MM.1S (cell line): ENCODE measurements around the gene SIL1.

ENCODE experiments used
- EZH2 ChIP-seq: fragments of 300-600 bp; sonication (generic); optimal IDR thresholded peaks from 2 replicates; pipeline ENCODE3; 2017; ENCODE audit warnings: low read depth, mild to moderate bottlenecking, antibody characterized with exemption, low read length, mixed read lengths
- TF ChIP-seq, protein P1 (sequence below): fragments of 300-600 bp; sonication (generic); IDR thresholded peaks from 2 replicates; pipeline ENCODE4 v1.5.1; 2016; ENCODE audit warnings: antibody characterized with exemption, low read length, mixed read lengths

DNA sequence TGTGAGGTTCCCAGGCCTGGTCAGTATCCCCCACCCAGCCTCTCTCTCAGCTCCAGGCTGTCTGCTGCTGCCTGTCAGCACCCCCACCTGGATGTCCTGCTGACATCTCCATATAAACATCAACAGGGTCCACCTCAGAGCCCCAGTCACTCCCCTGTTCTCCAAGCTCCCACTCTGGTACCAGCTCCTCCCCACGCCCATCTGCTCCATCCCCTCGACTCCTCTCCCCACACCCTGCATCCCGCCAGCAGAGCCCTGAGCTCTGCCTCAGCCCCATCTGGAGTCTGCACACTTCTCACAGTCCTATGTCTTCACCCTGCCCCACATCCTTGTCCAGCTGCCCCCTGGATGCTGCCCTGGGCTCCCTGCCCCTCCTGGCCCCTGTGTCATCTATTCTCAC lies 255.3 kb downstream of the SIL1 start:
- TF ChIP-seq, protein P1, sequence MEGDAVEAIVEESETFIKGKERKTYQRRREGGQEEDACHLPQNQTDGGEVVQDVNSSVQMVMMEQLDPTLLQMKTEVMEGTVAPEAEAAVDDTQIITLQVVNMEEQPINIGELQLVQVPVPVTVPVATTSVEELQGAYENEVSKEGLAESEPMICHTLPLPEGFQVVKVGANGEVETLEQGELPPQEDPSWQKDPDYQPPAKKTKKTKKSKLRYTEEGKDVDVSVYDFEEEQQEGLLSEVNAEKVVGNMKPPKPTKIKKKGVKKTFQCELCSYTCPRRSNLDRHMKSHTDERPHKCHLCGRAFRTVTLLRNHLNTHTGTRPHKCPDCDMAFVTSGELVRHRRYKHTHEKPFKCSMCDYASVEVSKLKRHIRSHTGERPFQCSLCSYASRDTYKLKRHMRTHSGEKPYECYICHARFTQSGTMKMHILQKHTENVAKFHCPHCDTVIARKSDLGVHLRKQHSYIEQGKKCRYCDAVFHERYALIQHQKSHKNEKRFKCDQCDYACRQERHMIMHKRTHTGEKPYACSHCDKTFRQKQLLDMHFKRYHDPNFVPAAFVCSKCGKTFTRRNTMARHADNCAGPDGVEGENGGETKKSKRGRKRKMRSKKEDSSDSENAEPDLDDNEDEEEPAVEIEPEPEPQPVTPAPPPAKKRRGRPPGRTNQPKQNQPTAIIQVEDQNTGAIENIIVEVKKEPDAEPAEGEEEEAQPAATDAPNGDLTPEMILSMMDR: no peak
- TF ChIP-seq EZH2: no peak
